Loucy (cell line): ENCODE measurements around the gene CDK19.
A peak's percentile ranks its signal among the peaks of the same experiment; 100 is the strongest.

ENCODE experiments used
- H2AFZ ChIP-seq: fragments of 200-600 bp; sonication (generic); 2 replicates; pipeline ENCODE4 v1.6.0; 2016; ENCODE audit warnings: antibody characterized with exemption, mild to moderate bottlenecking, low read length, moderate library complexity
- H3F3A ChIP-seq: fragments of 200-600 bp; 2 replicates; pipeline ENCODE4 v1.6.0; 2016; ENCODE audit warnings: antibody characterized with exemption, low read depth, mild to moderate bottlenecking
- H3K27me3 ChIP-seq: fragments of 200-600 bp; sonication (generic); 2 replicates; pipeline ENCODE4 v1.6.1; 2014; ENCODE audit warnings: low read length, mild to moderate bottlenecking; ENCODE audit not compliant: insufficient read depth, poor library complexity, severe bottlenecking
- H3K36me3 ChIP-seq: fragments of 200-600 bp; sonication (generic); 2 replicates; pipeline ENCODE4 v1.6.1; 2016; ENCODE audit warnings: low read length; ENCODE audit not compliant: insufficient read depth
- H3K4me1 ChIP-seq: fragments of 200-600 bp; sonication (generic); 2 replicates; pipeline ENCODE4 v1.5.1; 2014; ENCODE audit warnings: low read length, mild to moderate bottlenecking; ENCODE audit not compliant: insufficient read depth, poor library complexity, severe bottlenecking
- H3K4me2 ChIP-seq: fragments of 200-600 bp; sonication (generic); 2 replicates; pipeline ENCODE4 v1.6.0; 2014; ENCODE audit warnings: antibody characterized with exemption, low read length, low read depth, mild to moderate bottlenecking; ENCODE audit not compliant: poor library complexity, severe bottlenecking
- H3K4me3 ChIP-seq: fragments of 200-600 bp; sonication (generic); 2 replicates; pipeline ENCODE4 v1.5.1; 2014; ENCODE audit warnings: low read length, mild to moderate bottlenecking, mixed read lengths; ENCODE audit not compliant: poor library complexity, severe bottlenecking
- H3K79me2 ChIP-seq: fragments of 200-600 bp; sonication (generic); 2 replicates; pipeline ENCODE4 v1.6.1; 2014; ENCODE audit warnings: low read length; ENCODE audit not compliant: insufficient read depth
- H3K9ac ChIP-seq: fragments of 200-600 bp; sonication (generic); 2 replicates; pipeline ENCODE4 v1.6.0; 2014; ENCODE audit warnings: mild to moderate bottlenecking, low read depth, low read length, moderate library complexity; ENCODE audit not compliant: poor library complexity, severe bottlenecking
- H3K9me2 ChIP-seq: fragments of 200-600 bp; sonication (generic); replicated peaks from 2 replicates; pipeline ENCODE4 v1.6.1; 2016; ENCODE audit warnings: low read depth, low read length, mixed read lengths
- H3K9me3 ChIP-seq: fragments of 200-600 bp; sonication (generic); 2 replicates; pipeline ENCODE4 v1.6.1; 2014; ENCODE audit warnings: mild to moderate bottlenecking, antibody characterized with exemption, low read length, low read depth; ENCODE audit not compliant: insufficient read depth
- H4K20me1 ChIP-seq: fragments of 200-600 bp; sonication (generic); 2 replicates; pipeline ENCODE4 v1.6.0; 2014; ENCODE audit warnings: antibody characterized with exemption, low read length, mild to moderate bottlenecking; ENCODE audit not compliant: insufficient read depth, poor library complexity, severe bottlenecking
- EZH2phosphoT487 ChIP-seq: fragments of 200-600 bp; IDR thresholded peaks from 2 replicates; pipeline ENCODE4 v1.6.1; 2018; ENCODE audit warnings: antibody characterized with exemption, mild to moderate bottlenecking, moderate library complexity, borderline replicate concordance
- TF ChIP-seq, protein P1 (sequence below): fragments of 200-600 bp; sonication (generic); conservative IDR thresholded peaks from 2 replicates; pipeline ENCODE4 v1.5.1; 2014; ENCODE audit warnings: mild to moderate bottlenecking, antibody characterized with exemption, low read length

Gene CDK19

DNA sequence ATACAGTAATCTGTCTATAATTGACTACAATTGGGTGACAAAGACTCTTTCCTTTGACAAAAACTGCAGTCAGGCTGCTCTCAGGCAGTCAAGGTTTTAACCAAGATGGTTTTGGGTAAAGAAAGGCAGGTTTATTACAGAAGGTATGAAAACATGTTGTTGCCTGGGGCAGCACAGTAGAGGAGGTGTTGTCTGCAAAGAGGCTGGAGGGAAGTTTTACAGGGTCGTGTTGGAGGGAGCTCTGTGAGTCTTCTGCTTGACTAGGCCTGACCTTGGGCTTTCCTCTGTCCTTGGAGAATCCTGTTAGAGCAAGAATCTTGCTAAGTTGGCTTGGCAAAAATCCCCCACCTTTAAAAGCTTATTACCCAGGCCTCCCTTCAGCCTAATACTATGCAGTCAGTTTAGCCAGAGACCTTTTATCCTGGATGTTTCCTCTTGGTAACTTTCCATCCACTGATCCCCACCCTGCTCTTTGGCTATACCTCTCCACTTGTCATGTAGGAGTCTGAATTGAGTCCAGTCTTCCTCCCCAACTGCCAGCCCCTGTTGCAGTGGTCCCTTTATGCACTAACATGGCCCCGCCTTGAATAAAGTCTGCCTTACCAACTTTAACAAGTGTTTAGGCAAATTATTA is 195.9 kb downstream of the CDK19 start:
- H3K36me3 ChIP-seq, result peaks cover 64% of the 10 kb centered on the region; the same call in 1 of the 2 replicates
- H4K20me1 ChIP-seq, result no peaks in the 10 kb centered on the region
- H3K27me3 ChIP-seq, result no peaks in the 10 kb centered on the region
- no peak overlapping the region for H3K4me3 ChIP-seq
- H3K79me2 ChIP-seq, result no peaks in the 10 kb centered on the region
- no peaks in the 10 kb centered on the region for H3F3A ChIP-seq
- no peak overlapping the region for H2AFZ ChIP-seq
- H3K9me3 ChIP-seq, result no peaks in the 10 kb centered on the region
- H3K9ac ChIP-seq, result peak overlapping the region; percentile 50
- H3K4me1 ChIP-seq, result peaks cover 24% of the 10 kb centered on the region
- no peak for TF ChIP-seq EZH2phosphoT487
- TF ChIP-seq, protein P1, sequence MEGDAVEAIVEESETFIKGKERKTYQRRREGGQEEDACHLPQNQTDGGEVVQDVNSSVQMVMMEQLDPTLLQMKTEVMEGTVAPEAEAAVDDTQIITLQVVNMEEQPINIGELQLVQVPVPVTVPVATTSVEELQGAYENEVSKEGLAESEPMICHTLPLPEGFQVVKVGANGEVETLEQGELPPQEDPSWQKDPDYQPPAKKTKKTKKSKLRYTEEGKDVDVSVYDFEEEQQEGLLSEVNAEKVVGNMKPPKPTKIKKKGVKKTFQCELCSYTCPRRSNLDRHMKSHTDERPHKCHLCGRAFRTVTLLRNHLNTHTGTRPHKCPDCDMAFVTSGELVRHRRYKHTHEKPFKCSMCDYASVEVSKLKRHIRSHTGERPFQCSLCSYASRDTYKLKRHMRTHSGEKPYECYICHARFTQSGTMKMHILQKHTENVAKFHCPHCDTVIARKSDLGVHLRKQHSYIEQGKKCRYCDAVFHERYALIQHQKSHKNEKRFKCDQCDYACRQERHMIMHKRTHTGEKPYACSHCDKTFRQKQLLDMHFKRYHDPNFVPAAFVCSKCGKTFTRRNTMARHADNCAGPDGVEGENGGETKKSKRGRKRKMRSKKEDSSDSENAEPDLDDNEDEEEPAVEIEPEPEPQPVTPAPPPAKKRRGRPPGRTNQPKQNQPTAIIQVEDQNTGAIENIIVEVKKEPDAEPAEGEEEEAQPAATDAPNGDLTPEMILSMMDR, result no peak
- no peak overlapping the region for H3K4me2 ChIP-seq
- no peaks in the 10 kb centered on the region for H3K9me2 ChIP-seq

DNA sequence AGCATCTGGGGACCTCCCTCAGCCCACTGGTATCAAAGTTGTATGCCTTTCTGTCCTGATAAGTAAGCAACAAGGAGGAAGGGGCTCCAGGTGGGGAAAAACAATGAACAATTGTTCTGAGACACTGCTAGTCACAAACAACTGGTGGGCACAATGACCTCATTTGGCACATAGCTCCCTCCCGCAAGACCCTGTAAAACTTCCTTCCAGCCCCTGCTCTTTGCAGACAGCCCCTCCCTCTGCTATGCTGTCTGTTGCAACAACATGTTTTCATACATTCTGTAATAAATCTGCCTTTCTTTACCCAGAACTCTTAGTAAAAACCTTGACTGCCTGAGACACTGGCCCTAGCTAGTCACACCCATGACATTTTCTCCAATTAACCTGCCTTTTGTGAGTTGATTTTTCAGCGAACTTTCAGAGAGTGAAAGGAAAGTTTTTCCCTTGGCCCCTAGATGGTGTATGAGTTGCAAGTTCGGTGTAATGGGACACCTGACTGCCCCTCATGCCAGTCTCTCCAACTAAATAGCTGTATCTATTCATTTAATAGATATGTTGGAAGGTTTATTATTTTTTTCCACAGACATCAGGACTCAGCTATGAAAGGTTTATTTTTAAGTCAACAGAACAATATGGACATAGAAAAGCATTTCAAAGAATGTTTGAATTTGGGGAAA is 196.5 kb downstream of the CDK19 start:
- H3K27me3 ChIP-seq, result no peaks in the 10 kb centered on the region
- H3K9ac ChIP-seq, result peak overlapping the region; percentile 26
- TF ChIP-seq EZH2phosphoT487, result no peak
- TF ChIP-seq, protein P1, result peak; percentile 69
- no peaks in the 10 kb centered on the region for H3F3A ChIP-seq
- peak overlapping the region; percentile 57 for H3K4me2 ChIP-seq
- peaks cover 71% of the 10 kb centered on the region; the same call in 1 of the 2 replicates for H3K36me3 ChIP-seq
- no peaks in the 10 kb centered on the region for H4K20me1 ChIP-seq
- peak overlapping the region; percentile 24 for H3K4me3 ChIP-seq
- H3K4me1 ChIP-seq, result peaks cover 24% of the 10 kb centered on the region
- no peak overlapping the region for H2AFZ ChIP-seq
- no peaks in the 10 kb centered on the region for H3K9me2 ChIP-seq
- no peaks in the 10 kb centered on the region for H3K79me2 ChIP-seq
- no peaks in the 10 kb centered on the region for H3K9me3 ChIP-seq

GRCh38 chr6:110617057-110617456 is 198.2 kb downstream of the CDK19 start:
- Histone ChIP-seq H4K20me1 (no peaks in the 10 kb centered on the region), H2AFZ (no peak overlapping the region), H3K9me3 (no peaks in the 10 kb centered on the region), H3K9me2 (no peaks in the 10 kb centered on the region), H3K4me1 (peaks cover 24% of the 10 kb centered on the region), H3K79me2 (no peaks in the 10 kb centered on the region), H3F3A (no peaks in the 10 kb centered on the region), H3K36me3 (peaks cover 68% of the 10 kb centered on the region; the same call in 1 of the 2 replicates), H3K4me3 (no peak overlapping the region), H3K9ac (no peak overlapping the region), H3K4me2 (no peak overlapping the region), H3K27me3 (no peaks in the 10 kb centered on the region)
- TF ChIP-seq, protein P1, result no peak
- TF ChIP-seq EZH2phosphoT487, result no peak
